Neural cell (in vitro differentiated cells): ENCODE results near the gene KDM4C. TPM values are rescaled to one million over a fixed set of nuclear protein-coding genes. Genes with fewer than 3 reads are reported as not detected.

Experiments
- H2AFZ ChIP-seq: fragments of 200-600, 300-800 bp; sonication (generic), shearing (Covaris generic); 2 replicates; pipeline ENCODE4 v1.6.0; 2014; ENCODE audit warnings: low read depth, mild to moderate bottlenecking, antibody characterized with exemption, low read length, moderate library complexity
- H3F3A ChIP-seq: fragments of 200-600 bp; shearing (Covaris generic); 2 replicates; pipeline ENCODE4 v1.6.1; 2016; ENCODE audit warnings: mild to moderate bottlenecking, moderate library complexity, mixed read lengths, antibody characterized with exemption, low read length; ENCODE audit not compliant: insufficient read depth, poor library complexity, severe bottlenecking
- H3K27ac ChIP-seq: fragments of 200-600, 300-800 bp; sonication (generic), shearing (Covaris generic); 2 replicates; pipeline ENCODE4 v1.5.1; 2014; ENCODE audit warnings: mild to moderate bottlenecking, low read length, moderate library complexity
- H3K27me3 ChIP-seq: fragments of 300-800, 200-600 bp; sonication (generic), shearing (Covaris generic); 2 replicates; pipeline ENCODE4 v1.6.0; 2014; ENCODE audit warnings: mild to moderate bottlenecking, low read depth, low read length, moderate library complexity; ENCODE audit not compliant: insufficient read depth
- H3K36me3 ChIP-seq: fragments of 300-800, 200-600 bp; sonication (generic), shearing (Covaris generic); 2 replicates; pipeline ENCODE4 v1.5.1; 2014; ENCODE audit warnings: mild to moderate bottlenecking, antibody characterized with exemption, low read length, moderate library complexity; ENCODE audit not compliant: insufficient read depth
- H3K4me2 ChIP-seq: fragments of 300-800, 200-600 bp; sonication (generic), shearing (Covaris generic); 2 replicates; pipeline ENCODE4 v1.6.0; 2014; ENCODE audit warnings: mild to moderate bottlenecking, low read length
- H3K4me3 ChIP-seq: fragments of 300-800, 200-600 bp; sonication (generic), shearing (Covaris generic); 2 replicates; pipeline ENCODE4 v1.5.1; 2014; ENCODE audit warnings: mild to moderate bottlenecking, low read length, moderate library complexity
- H3K79me2 ChIP-seq: fragments of 200-600 bp; shearing (Covaris generic); replicated peaks from 2 replicates; pipeline ENCODE4 v1.6.0; 2014; ENCODE audit warnings: mild to moderate bottlenecking, low read length, moderate library complexity; ENCODE audit not compliant: insufficient read depth
- H3K9ac ChIP-seq: fragments of 300-800, 200-600 bp; sonication (generic), shearing (Covaris generic); 2 replicates; pipeline ENCODE4 v1.6.1; 2016; ENCODE audit warnings: mild to moderate bottlenecking, low read length, mixed read lengths
- H3K9me2 ChIP-seq: fragments of 200-600 bp; shearing (Covaris generic); 2 replicates; pipeline ENCODE4 v1.6.1; 2016; ENCODE audit warnings: mild to moderate bottlenecking, low read length, mixed read lengths; ENCODE audit not compliant: insufficient read depth
- H3K9me3 ChIP-seq: fragments of 200-600, 300-800 bp; sonication (generic), shearing (Covaris generic); 2 replicates; pipeline ENCODE4 v1.6.1; 2016; ENCODE audit warnings: mild to moderate bottlenecking, mixed run types, low read length, moderate library complexity, mixed read lengths
- H4K20me1 ChIP-seq: fragments of 200-600 bp; shearing (Covaris generic); 2 replicates; pipeline ENCODE4 v1.6.1; 2016; ENCODE audit warnings: mild to moderate bottlenecking, mixed run types; ENCODE audit not compliant: insufficient read depth
- CTCF ChIP-seq: fragments of 450-650 bp; IDR thresholded peaks from 2 replicates; pipeline ENCODE4 v1.5.1; 2014; ENCODE audit warnings: antibody characterized with exemption, mild to moderate bottlenecking, moderate library complexity; ENCODE audit not compliant: poor library complexity, severe bottlenecking
- EP300 ChIP-seq: fragments of 450-650 bp; conservative IDR thresholded peaks from 2 replicates; pipeline ENCODE4 v1.6.1; 2014; ENCODE audit warnings: antibody characterized with exemption, mild to moderate bottlenecking, moderate library complexity; ENCODE audit not compliant: poor library complexity, severe bottlenecking
- EZH2 ChIP-seq: fragments of 200-600, 300-800 bp; shearing (Covaris generic), sonication (generic); IDR thresholded peaks from 2 replicates; pipeline ENCODE4 v1.6.1; 2014; ENCODE audit warnings: antibody characterized with exemption, low read length, borderline replicate concordance, mild to moderate bottlenecking; ENCODE audit not compliant: insufficient read depth, poor library complexity, severe bottlenecking
- MXI1 ChIP-seq: fragments of 450-650 bp; conservative IDR thresholded peaks from 2 replicates; pipeline ENCODE4 v1.6.1; 2014; ENCODE audit warnings: antibody characterized with exemption, mild to moderate bottlenecking; ENCODE audit not compliant: poor library complexity, severe bottlenecking
- POLR2AphosphoS5 ChIP-seq: IDR thresholded peaks from 2 replicates; pipeline ENCODE4 v1.6.1; 2012
- RAD21 ChIP-seq: fragments of 450-650 bp; conservative IDR thresholded peaks from 2 replicates; pipeline ENCODE4 v1.6.1; 2014; ENCODE audit warnings: antibody characterized with exemption, mild to moderate bottlenecking, moderate library complexity
- REST ChIP-seq: IDR thresholded peaks from 2 replicates; pipeline ENCODE4 v1.6.1; 2012; ENCODE audit warnings: borderline replicate concordance
- SMC3 ChIP-seq: fragments of 450-650 bp; conservative IDR thresholded peaks from 2 replicates; pipeline ENCODE4 v1.6.1; 2014; ENCODE audit warnings: antibody characterized with exemption, mild to moderate bottlenecking, moderate library complexity; ENCODE audit not compliant: poor library complexity
- TAF1 ChIP-seq: IDR thresholded peaks from 2 replicates; pipeline ENCODE4 v1.6.1; 2012; ENCODE audit warnings: low read depth
- polyA plus RNA-seq: library from polyadenylated mRNA; depleted of rRNA; stranded (reverse); fragments of >200 nt; gene quantifications from 2 replicates; pipeline ENCODE4 v1.2.3, GENCODE V29; 2014

The KDM4C gene
- polyA plus RNA-seq, 1 donor from 2014 or later: 21.1 TPM

- no peaks in the 10 kb centered on the region for H3K27me3 ChIP-seq
Measured at GRCh38 chr9:6852243-6852963, 94.6 kb downstream of the KDM4C start.

GRCh38 chr9:6855860-6856259 is 98.1 kb downstream of the KDM4C start:
- no peaks in the 10 kb centered on the region for H3K27me3 ChIP-seq
- H3F3A ChIP-seq: no peaks in the 10 kb centered on the region
- H3K36me3 ChIP-seq: no peaks in the 10 kb centered on the region
- H3K4me2 ChIP-seq: no peak overlapping the region
- H3K79me2 ChIP-seq: no peaks in the 10 kb centered on the region
- no peak overlapping the region for H3K4me3 ChIP-seq
- H3K27ac ChIP-seq: no peak overlapping the region
- H2AFZ ChIP-seq: no peak overlapping the region
- no peak overlapping the region for H3K9ac ChIP-seq
- no peaks in the 10 kb centered on the region for H3K9me2 ChIP-seq
- H4K20me1 ChIP-seq: no peaks in the 10 kb centered on the region
- H3K9me3 ChIP-seq: no peaks in the 10 kb centered on the region
- TF ChIP-seq EZH2 (no peak), CTCF (no peak), SMC3 (no peak), POLR2AphosphoS5 (no peak), RAD21 (no peak), TAF1 (no peak), MXI1 (no peak)

More at GRCh38 chr9:6852243-6852963, 94.6 kb downstream of the KDM4C start:
- Histone ChIP-seq H3K9me2 (no peaks in the 10 kb centered on the region), H3K4me3 (no peak overlapping the region), H3K4me2 (no peak overlapping the region), H2AFZ (no peak overlapping the region), H3K27ac (no peak overlapping the region), H3K9ac (no peak overlapping the region), H3K9me3 (no peaks in the 10 kb centered on the region), H3F3A (no peaks in the 10 kb centered on the region), H4K20me1 (no peaks in the 10 kb centered on the region), H3K79me2 (no peaks in the 10 kb centered on the region), H3K36me3 (no peaks in the 10 kb centered on the region)
- TF ChIP-seq MXI1 (no peak), REST (no peak), EP300 (no peak), TAF1 (no peak), POLR2AphosphoS5 (no peak), RAD21 (no peak), EZH2 (no peak), SMC3 (no peak), CTCF (no peak)
